H9 (cell line): Measurements from ENCODE around the gene KRTAP10-10. TPM values are rescaled to one million over a fixed set of nuclear protein-coding genes. Genes with fewer than 3 reads are reported as not detected.

Experiments used
- DNase-seq: peaks from one replicate; pipeline ENCODE4 v3.0.0-alpha.2; 2017
- H2AFZ ChIP-seq: one replicate; pipeline ENCODE4 v1.6.1; 2013; ENCODE audit warnings: mild to moderate bottlenecking, low read length, control low read depth, moderate library complexity
- H2AK5ac ChIP-seq: 2 replicates; pipeline ENCODE4 v1.6.1; 2013; ENCODE audit warnings: low read length, control low read depth, mixed read lengths; ENCODE audit not compliant: insufficient read length
- H2BK120ac ChIP-seq: one replicate; pipeline ENCODE4 v1.6.1; 2013; ENCODE audit warnings: low read depth, mild to moderate bottlenecking, low read length, control low read depth, inconsistent platforms; ENCODE audit not compliant: poor library complexity, severe bottlenecking
- H2BK12ac ChIP-seq: 2 replicates; pipeline ENCODE4 v1.6.1; 2013; ENCODE audit warnings: low read length, control low read depth, mixed read lengths, low read depth; ENCODE audit not compliant: insufficient read length
- H2BK15ac ChIP-seq: 2 replicates; pipeline ENCODE4 v1.6.1; 2013; ENCODE audit warnings: low read depth, low read length, control low read depth
- H2BK20ac ChIP-seq: one replicate; pipeline ENCODE4 v1.6.1; 2013; ENCODE audit warnings: low read depth, mild to moderate bottlenecking, low read length, control low read depth, inconsistent platforms; ENCODE audit not compliant: poor library complexity, severe bottlenecking
- H2BK5ac ChIP-seq: 2 replicates; pipeline ENCODE4 v1.6.1; 2013; ENCODE audit warnings: low read length, control low read depth, mixed read lengths; ENCODE audit not compliant: insufficient read length
- H3K14ac ChIP-seq: 2 replicates; pipeline ENCODE4 v1.6.1; 2013; ENCODE audit warnings: low read length, control low read depth; ENCODE audit not compliant: insufficient read depth
- H3K18ac ChIP-seq: 2 replicates; pipeline ENCODE4 v1.6.1; 2013; ENCODE audit warnings: low read depth, mild to moderate bottlenecking, mixed read lengths, low read length, control low read depth; ENCODE audit not compliant: insufficient read length
- H3K23ac ChIP-seq: 2 replicates; pipeline ENCODE4 v1.6.1; 2013; ENCODE audit warnings: low read length, control low read depth, mixed read lengths, low read depth; ENCODE audit not compliant: insufficient read length
- H3K23me2 ChIP-seq: 2 replicates; pipeline ENCODE4 v1.6.1; 2013; ENCODE audit warnings: low read depth, mild to moderate bottlenecking, mixed read lengths, low read length, control low read depth; ENCODE audit not compliant: insufficient read length, poor library complexity, severe bottlenecking
- H3K27ac ChIP-seq: 2 replicates; pipeline ENCODE4 v1.5.1; 2013; ENCODE audit warnings: low read length, control low read depth, mixed read lengths, low read depth; ENCODE audit not compliant: insufficient read length
- H3K27me3 ChIP-seq: 2 replicates; pipeline ENCODE4 v1.6.1; 2013; ENCODE audit warnings: low read length, control low read depth, inconsistent platforms; ENCODE audit not compliant: insufficient read depth
- H3K4ac ChIP-seq: 2 replicates; pipeline ENCODE4 v1.6.1; 2013; ENCODE audit warnings: low read depth, mild to moderate bottlenecking, control low read depth, inconsistent platforms, low read length, moderate library complexity
- H3K4me1 ChIP-seq: 2 replicates; pipeline ENCODE4 v1.6.1; 2013; ENCODE audit warnings: low read length, control low read depth, inconsistent platforms; ENCODE audit not compliant: insufficient read depth
- H3K4me2 ChIP-seq: 2 replicates; pipeline ENCODE4 v1.6.1; 2013; ENCODE audit warnings: low read length, control low read depth, mixed read lengths; ENCODE audit not compliant: insufficient read length, insufficient read depth
- H3K56ac ChIP-seq: 2 replicates; pipeline ENCODE4 v1.6.1; 2013; ENCODE audit warnings: low read depth, mild to moderate bottlenecking, mixed read lengths, low read length, control low read depth; ENCODE audit not compliant: insufficient read length
- H3K79me1 ChIP-seq: 2 replicates; pipeline ENCODE4 v1.6.1; 2013; ENCODE audit warnings: low read depth, mild to moderate bottlenecking, moderate library complexity, low read length, control low read depth, inconsistent platforms; ENCODE audit not compliant: insufficient read depth, poor library complexity, severe bottlenecking
- H3K79me2 ChIP-seq: 2 replicates; pipeline ENCODE4 v1.6.1; 2013; ENCODE audit warnings: low read length, control low read depth, inconsistent platforms; ENCODE audit not compliant: insufficient read depth
- H3K9ac ChIP-seq: 2 replicates; pipeline ENCODE4 v1.6.1; 2013; ENCODE audit warnings: low read length, control low read depth, mixed read lengths; ENCODE audit not compliant: insufficient read length; ENCODE audit errors: extremely low read depth
- H3K9me3 ChIP-seq: one replicate; pipeline ENCODE4 v1.6.1; 2013; ENCODE audit warnings: low read depth, low read length, inconsistent platforms; ENCODE audit not compliant: control insufficient read depth
- H3T11ph ChIP-seq: one replicate; pipeline ENCODE4 v1.6.1; 2013; ENCODE audit warnings: mild to moderate bottlenecking, low read length, control low read depth, inconsistent platforms
- H4K20me1 ChIP-seq: one replicate; pipeline ENCODE4 v1.6.1; 2013; ENCODE audit not compliant: control insufficient read depth, insufficient read length, insufficient read depth
- H4K5ac ChIP-seq: 2 replicates; pipeline ENCODE4 v1.6.1; 2013; ENCODE audit warnings: low read depth, mild to moderate bottlenecking, mixed read lengths, low read length, control low read depth; ENCODE audit not compliant: insufficient read length
- H4K8ac ChIP-seq: replicated peaks from 2 replicates; pipeline ENCODE4 v1.6.1; 2013; ENCODE audit warnings: low read length, control low read depth, mixed read lengths, low read depth; ENCODE audit not compliant: insufficient read length
- H4K91ac ChIP-seq: 2 replicates; pipeline ENCODE4 v1.6.1; 2013; ENCODE audit warnings: low read depth, mild to moderate bottlenecking, moderate library complexity, mixed read lengths, low read length, control low read depth; ENCODE audit not compliant: insufficient read length
- H3K27ac Mint-ChIP-seq, 3 experiments: 2 replicates in 2 of 3; 3 replicates in 1 of 3; pipeline ENCODE4 v1.8.0; 2020 to 2021; ENCODE audit warnings: mixed read lengths in 3 of 3, mild to moderate bottlenecking in 1 of 3, moderate library complexity in 1 of 3
- H3K27me3 Mint-ChIP-seq: 2 replicates; pipeline ENCODE4 v1.8.0; 2021; ENCODE audit warnings: low read depth, mild to moderate bottlenecking, moderate library complexity, mixed read lengths
- H3K36me3 Mint-ChIP-seq, 3 experiments: 2 replicates in 2 of 3; 3 replicates in 1 of 3; pipeline ENCODE4 v1.8.0; 2020 to 2021; ENCODE audit warnings: low read depth in 3 of 3, mixed read lengths in 3 of 3; ENCODE audit not compliant: insufficient read depth in 1 of 3
- H3K4me1 Mint-ChIP-seq, 2 experiments: 2 replicates each; pipeline ENCODE4 v1.8.0; 2020; ENCODE audit warnings: mixed read lengths in 2 of 2
- H3K4me3 Mint-ChIP-seq, 2 experiments: 2 replicates in 1 of 2; 3 replicates in 1 of 2; pipeline ENCODE4 v1.8.0; 2020 to 2021; ENCODE audit warnings: mild to moderate bottlenecking in 2 of 2, mixed read lengths in 2 of 2, moderate library complexity in 1 of 2
- H3K9me3 Mint-ChIP-seq, 2 experiments: 2 replicates in 1 of 2; 3 replicates in 1 of 2; pipeline ENCODE4 v1.8.0; 2020; ENCODE audit warnings: mild to moderate bottlenecking in 2 of 2, mixed read lengths in 2 of 2, moderate library complexity in 1 of 2
- WGBS: extraction: QIAGEN DNeasy Blood & Tissue Kit; methylation state at CpG from one replicate; pipeline ENCODE4 v1.1.7; 2013; ENCODE audit warnings: missing lambda C conversion rate, low lambda C conversion rate, mixed read lengths; ENCODE audit not compliant: insufficient read length; ENCODE audit errors: extremely low coverage; 5-methylcytosine and 5-hydroxymethylcytosine counted together
- total RNA-seq: library from RNA; stranded (reverse); gene quantifications from 2 replicates; pipeline ENCODE4 v1.2.1, GENCODE V29; 2021
- TF ChIP-seq, protein P1 (sequence below): fragments of 200-600 bp; sonication (generic); conservative IDR thresholded peaks from 3 replicates; pipeline ENCODE4 v1.8.0; 2021; ENCODE audit warnings: antibody characterized with exemption, mild to moderate bottlenecking

The KRTAP10-10 gene
- total RNA-seq, 1 experiment from 2014 or later, result not detected

DNA sequence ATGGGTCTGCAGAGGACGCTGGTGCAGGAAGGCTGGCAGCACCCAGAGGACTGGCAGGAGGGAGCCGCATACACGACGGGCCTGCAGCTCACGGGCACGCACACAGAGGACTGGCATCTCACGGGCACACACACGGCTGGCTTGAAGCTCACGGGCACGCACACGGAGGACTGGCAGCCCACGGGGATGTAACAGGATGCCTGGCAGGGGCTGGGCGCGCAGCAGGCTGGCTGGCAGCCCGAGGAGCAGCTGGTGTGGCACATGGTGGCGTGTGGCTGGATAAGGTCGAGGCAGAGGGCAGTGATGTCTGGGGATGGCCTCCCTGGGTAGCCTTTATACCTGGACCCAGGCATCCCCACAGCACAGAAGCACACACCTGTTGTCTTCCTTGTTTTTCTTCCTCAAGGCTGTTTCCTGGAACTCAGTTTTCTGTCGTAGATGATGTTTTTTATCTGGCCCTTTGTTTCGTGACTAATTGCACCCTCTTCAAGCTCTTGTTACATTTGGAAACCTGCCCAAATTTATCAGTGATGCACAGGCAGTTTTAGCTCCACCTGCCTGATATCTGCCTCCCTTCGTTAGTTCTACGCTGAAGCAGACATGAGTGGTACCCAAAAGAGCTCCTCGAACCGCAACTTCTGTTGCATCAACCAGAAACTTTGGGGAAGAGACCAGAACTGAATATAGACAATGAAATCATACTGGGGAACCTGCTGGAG lies 44.9 kb downstream of the KRTAP10-10 start, which contains the start of gene KRTAP12-1:
Gene KRTAP12-1 (minus strand): TSS at position 303 of the 719 bp plus-strand sequence. CDS start 40 bp downstream, at position 263.
- Mint-ChIP-seq H3K36me3 (no peaks in the 10 kb centered on the region), H3K9me3 (peaks cover 0 to 4% of the 10 kb centered on the region in 2 experiments; a peak in 2 of 5 replicates), H3K27me3 (peaks cover 33% of the 10 kb centered on the region), H3K4me1 (peaks cover 19 to 26% of the 10 kb centered on the region in 2 experiments), H3K27ac (no peak within 1 kb of the TSS; a peak in 2 of 7 replicates), H3K4me3 (no peak within 1 kb of the TSS; a peak in 1 of 5 replicates)
- Histone ChIP-seq H4K20me1 (no peaks in the 10 kb centered on the region), H3K23ac (no peak within 1 kb of the TSS), H3K4me1 (peaks cover 5% of the 10 kb centered on the region; the same call in 1 of the 2 replicates), H3K9me3 (no peaks in the 10 kb centered on the region), H3T11ph (no peak within 1 kb of the TSS), H3K9ac (no peak within 1 kb of the TSS), H2BK5ac (no peak within 1 kb of the TSS), H3K4me2 (no peak within 1 kb of the TSS), H3K14ac (no peak within 1 kb of the TSS), H4K91ac (no peak within 1 kb of the TSS), H2BK20ac (no peak within 1 kb of the TSS), H3K56ac (no peak within 1 kb of the TSS), H2BK15ac (no peak within 1 kb of the TSS), H2AK5ac (no peak within 1 kb of the TSS), H3K18ac (no peak within 1 kb of the TSS), H3K79me1 (no peaks in the 10 kb centered on the region), H4K8ac (no peak within 1 kb of the TSS), H3K27ac (no peak within 1 kb of the TSS), H3K79me2 (no peaks in the 10 kb centered on the region), H2BK120ac (no peak within 1 kb of the TSS), H3K4ac (no peak within 1 kb of the TSS), H4K5ac (no peak within 1 kb of the TSS), H3K23me2 (no peaks in the 10 kb centered on the region), H2AFZ (no peak within 1 kb of the TSS), H3K27me3 (no peaks in the 10 kb centered on the region), H2BK12ac (no peak within 1 kb of the TSS)
- TF ChIP-seq, protein P1, sequence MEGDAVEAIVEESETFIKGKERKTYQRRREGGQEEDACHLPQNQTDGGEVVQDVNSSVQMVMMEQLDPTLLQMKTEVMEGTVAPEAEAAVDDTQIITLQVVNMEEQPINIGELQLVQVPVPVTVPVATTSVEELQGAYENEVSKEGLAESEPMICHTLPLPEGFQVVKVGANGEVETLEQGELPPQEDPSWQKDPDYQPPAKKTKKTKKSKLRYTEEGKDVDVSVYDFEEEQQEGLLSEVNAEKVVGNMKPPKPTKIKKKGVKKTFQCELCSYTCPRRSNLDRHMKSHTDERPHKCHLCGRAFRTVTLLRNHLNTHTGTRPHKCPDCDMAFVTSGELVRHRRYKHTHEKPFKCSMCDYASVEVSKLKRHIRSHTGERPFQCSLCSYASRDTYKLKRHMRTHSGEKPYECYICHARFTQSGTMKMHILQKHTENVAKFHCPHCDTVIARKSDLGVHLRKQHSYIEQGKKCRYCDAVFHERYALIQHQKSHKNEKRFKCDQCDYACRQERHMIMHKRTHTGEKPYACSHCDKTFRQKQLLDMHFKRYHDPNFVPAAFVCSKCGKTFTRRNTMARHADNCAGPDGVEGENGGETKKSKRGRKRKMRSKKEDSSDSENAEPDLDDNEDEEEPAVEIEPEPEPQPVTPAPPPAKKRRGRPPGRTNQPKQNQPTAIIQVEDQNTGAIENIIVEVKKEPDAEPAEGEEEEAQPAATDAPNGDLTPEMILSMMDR, result no peak
- DNase-seq, result peak; percentile 22
- no CpG with 5 or more reads among the region's 23 CpGs for WGBS
